Duodenal mucosa (tissue), 2 donors: ENCODE results near the gene TUBGCP3.

Source experiments
- H3K27ac ChIP-seq: one replicate; pipeline ENCODE4 v1.7.0; 2013; ENCODE audit warnings: low read depth, low read length
- H3K27me3 ChIP-seq, 2 donors: one replicate each; pipeline ENCODE4 v1.7.0; 2013; ENCODE audit warnings: low read length in 2 of 2, control low read depth in 1 of 2; ENCODE audit not compliant: insufficient read depth in 2 of 2, control insufficient read depth in 1 of 2
- H3K36me3 ChIP-seq, 2 donors: one replicate each; pipeline ENCODE4 v1.7.0; 2013; ENCODE audit warnings: low read length in 2 of 2, control low read depth in 1 of 2; ENCODE audit not compliant: insufficient read depth in 2 of 2, control insufficient read depth in 1 of 2
- H3K4me1 ChIP-seq, 2 donors: one replicate each; pipeline ENCODE4 v1.7.0; 2013; ENCODE audit warnings: low read length in 2 of 2, control low read depth in 1 of 2; ENCODE audit not compliant: insufficient read depth in 2 of 2, control insufficient read depth in 1 of 2
- H3K4me3 ChIP-seq, 2 donors: one replicate each; pipeline ENCODE4 v1.7.0; 2013; ENCODE audit warnings: low read length in 2 of 2, low read depth in 1 of 2
- H3K9ac ChIP-seq, 2 donors: one replicate each; pipeline ENCODE4 v1.7.0; 2013; ENCODE audit warnings: low read length in 2 of 2, low read depth in 1 of 2
- H3K9me3 ChIP-seq, 2 donors: one replicate each; pipeline ENCODE4 v1.7.0; 2013; ENCODE audit warnings: low read length in 2 of 2, control low read depth in 1 of 2; ENCODE audit not compliant: control insufficient read depth in 1 of 2

Gene TUBGCP3

GRCh38 chr13:112456138-112457056 lies 131.6 kb downstream of the TUBGCP3 start:
- no peaks in the 10 kb centered on the region for H3K27me3 ChIP-seq
- no peak overlapping the region for H3K27ac ChIP-seq

GRCh38 chr13:112455476-112456059 lies 132.4 kb downstream of the TUBGCP3 start:
- Histone ChIP-seq H3K27ac (no peak overlapping the region), H3K9ac (no peak overlapping the region)

More at GRCh38 chr13:112456138-112457056, 131.6 kb downstream of the TUBGCP3 start:
- Histone ChIP-seq H3K4me3 (no peak overlapping the region), H3K4me1 (no peaks in the 10 kb centered on the region), H3K9ac (no peak overlapping the region), H3K9me3 (no peaks in the 10 kb centered on the region), H3K36me3 (no peaks in the 10 kb centered on the region)

GRCh38 chr13:112454648-112455334 lies 133.2 kb downstream of the TUBGCP3 start:
- H3K4me3 ChIP-seq: no peak overlapping the region
- no peak overlapping the region for H3K27ac ChIP-seq
- no peaks in the 10 kb centered on the region for H3K9me3 ChIP-seq
- H3K27me3 ChIP-seq: no peaks in the 10 kb centered on the region
- H3K36me3 ChIP-seq: no peaks in the 10 kb centered on the region
- H3K4me1 ChIP-seq: no peaks in the 10 kb centered on the region
- H3K9ac ChIP-seq: no peak overlapping the region

More at GRCh38 chr13:112455476-112456059, 132.4 kb downstream of the TUBGCP3 start:
- H3K9me3 ChIP-seq: no peaks in the 10 kb centered on the region
- no peaks in the 10 kb centered on the region for H3K4me1 ChIP-seq
- H3K27me3 ChIP-seq: no peaks in the 10 kb centered on the region
- H3K4me3 ChIP-seq: no peak overlapping the region
- no peaks in the 10 kb centered on the region for H3K36me3 ChIP-seq

GRCh38 chr13:112453874-112454647 lies 133.9 kb downstream of the TUBGCP3 start:
- Histone ChIP-seq H3K4me1 (no peaks in the 10 kb centered on the region), H3K27ac (no peak overlapping the region), H3K4me3 (no peak overlapping the region), H3K9me3 (no peaks in the 10 kb centered on the region), H3K9ac (no peak overlapping the region), H3K27me3 (no peaks in the 10 kb centered on the region), H3K36me3 (no peaks in the 10 kb centered on the region)

- no peak overlapping the region for H3K4me3 ChIP-seq
- H3K27me3 ChIP-seq: no peaks in the 10 kb centered on the region
- H3K4me1 ChIP-seq: no peaks in the 10 kb centered on the region
- no peaks in the 10 kb centered on the region for H3K36me3 ChIP-seq
- no peak overlapping the region for H3K27ac ChIP-seq
- no peaks in the 10 kb centered on the region for H3K9me3 ChIP-seq
- no peak overlapping the region for H3K9ac ChIP-seq
Measured at GRCh38 chr13:112453207-112453829, 134.6 kb downstream of the TUBGCP3 start.

- Histone ChIP-seq H3K9ac (no peak overlapping the region), H3K9me3 (no peaks in the 10 kb centered on the region), H3K4me3 (no peak overlapping the region), H3K36me3 (no peaks in the 10 kb centered on the region), H3K27ac (no peak overlapping the region), H3K4me1 (no peaks in the 10 kb centered on the region), H3K27me3 (no peaks in the 10 kb centered on the region)
Measured at GRCh38 chr13:112452380-112453206, 135.4 kb downstream of the TUBGCP3 start.

GRCh38 chr13:112451512-112452379 lies 136.2 kb downstream of the TUBGCP3 start:
- H3K4me3 ChIP-seq: no peak overlapping the region
- no peaks in the 10 kb centered on the region for H3K36me3 ChIP-seq
- H3K27me3 ChIP-seq: no peaks in the 10 kb centered on the region
- H3K4me1 ChIP-seq: no peaks in the 10 kb centered on the region
- H3K27ac ChIP-seq: no peak overlapping the region
- no peak overlapping the region for H3K9ac ChIP-seq
- no peaks in the 10 kb centered on the region for H3K9me3 ChIP-seq

- H3K9ac ChIP-seq: no peak overlapping the region
- H3K4me3 ChIP-seq: no peak overlapping the region
- H3K27ac ChIP-seq: no peak overlapping the region
- no peaks in the 10 kb centered on the region for H3K36me3 ChIP-seq
- peaks cover 0 to 1% of the 10 kb centered on the region in 2 donors for H3K27me3 ChIP-seq
- H3K9me3 ChIP-seq: no peaks in the 10 kb centered on the region
- no peaks in the 10 kb centered on the region for H3K4me1 ChIP-seq
Measured at GRCh38 chr13:112450904-112451240, 137.1 kb downstream of the TUBGCP3 start.
